OCI-LY7 (cell line): ENCODE results near the gene CTNNAL1. TPM values are rescaled to one million over a fixed set of nuclear protein-coding genes. Genes with fewer than 3 reads are reported as not detected.
A peak's percentile ranks its signal among the peaks of the same experiment; 100 is the strongest.

Experiments
- BruUV-seq: library from RNA; stranded (reverse); fragments of 400-500 nt; replicated peaks from 2 replicates; lab custom pipeline; 2021; lab: Mats Ljungman, UMichigan
- CTCF ChIA-PET: fragments of 300-600 bp; sonication (Branson Sonifier 250); formaldehyde crosslinking; loops from one replicate; lab custom pipeline; 2022; ENCODE audit warnings: antibody characterized with exemption; ENCODE audit not compliant: unreplicated experiment; lab: Charles Lee
- POLR2A ChIA-PET: fragments of 300-600 bp; sonication (Branson Sonifier 250); formaldehyde crosslinking; loops from one replicate; lab custom pipeline; 2022; ENCODE audit warnings: antibody characterized with exemption; lab: Charles Lee
- DNase-seq: peaks from one replicate; pipeline ENCODE4 v3.0.0-alpha.2; 2015; ENCODE audit warnings: low spot score
- H2AFZ ChIP-seq: fragments of 200-600 bp; sonication (generic), shearing (Covaris generic); 2 replicates; pipeline ENCODE4 v1.6.1; 2014; ENCODE audit warnings: mild to moderate bottlenecking, antibody characterized with exemption, low read length, moderate library complexity
- H3K27ac ChIP-seq: fragments of 200-600 bp; sonication (generic); 2 replicates; pipeline ENCODE4 v1.5.1; 2014; ENCODE audit warnings: mixed run types, low read depth, mild to moderate bottlenecking, moderate library complexity, low read length, inconsistent platforms; ENCODE audit not compliant: poor library complexity, severe bottlenecking
- H3K36me3 ChIP-seq: fragments of 200-600 bp; sonication (generic); 2 replicates; pipeline ENCODE4 v1.6.1; 2014; ENCODE audit warnings: mild to moderate bottlenecking, antibody characterized with exemption, low read length, moderate library complexity, mixed read lengths; ENCODE audit not compliant: insufficient read depth
- H3K4me1 ChIP-seq: fragments of 200-600 bp; sonication (generic); 2 replicates; pipeline ENCODE4 v1.5.1; 2014; ENCODE audit warnings: mild to moderate bottlenecking, low read length; ENCODE audit not compliant: insufficient read depth, poor library complexity, severe bottlenecking
- H3K4me2 ChIP-seq: fragments of 200-600 bp; sonication (generic); 2 replicates; pipeline ENCODE4 v1.6.1; 2014; ENCODE audit warnings: mild to moderate bottlenecking, low read length
- H3K4me3 ChIP-seq: fragments of 200-600 bp; sonication (generic); 2 replicates; pipeline ENCODE4 v1.5.1; 2014; ENCODE audit warnings: mild to moderate bottlenecking, low read depth, low read length; ENCODE audit not compliant: poor library complexity, severe bottlenecking
- H3K79me2 ChIP-seq: fragments of 200-600 bp; sonication (generic); 2 replicates; pipeline ENCODE4 v1.6.1; 2016; ENCODE audit warnings: low read depth, mild to moderate bottlenecking, low read length, moderate library complexity, mixed read lengths; ENCODE audit not compliant: insufficient read depth
- H3K9me2 ChIP-seq: fragments of 200-600 bp; sonication (generic); 2 replicates; pipeline ENCODE4 v1.6.1; 2016; ENCODE audit warnings: mild to moderate bottlenecking, low read length, mixed read lengths; ENCODE audit not compliant: insufficient read depth
- H3K9me3 ChIP-seq: fragments of 200-600 bp; sonication (generic); 2 replicates; pipeline ENCODE4 v1.6.1; 2014; ENCODE audit warnings: mild to moderate bottlenecking, mixed run types, low read length, mixed read lengths
- H4K20me1 ChIP-seq: fragments of 200-600 bp; sonication (generic); 2 replicates; pipeline ENCODE4 v1.6.1; 2014; ENCODE audit warnings: mild to moderate bottlenecking, antibody characterized with exemption, low read length, moderate library complexity, mixed read lengths; ENCODE audit not compliant: insufficient read depth
- EZH2phosphoT487 ChIP-seq: fragments of 200-600 bp; sonication (generic); IDR thresholded peaks from 2 replicates; pipeline ENCODE4 v1.6.1; 2018; ENCODE audit warnings: low read depth, borderline replicate concordance, mild to moderate bottlenecking, mixed run types, antibody characterized with exemption, low read length, moderate library complexity, mixed read lengths
- intact Hi-C: fragments of 100-400 bp; cut with micrococcal nuclease; formaldehyde crosslinking; loops from one replicate; pipeline ENCODE4 v1.10.0; 2022; ENCODE audit not compliant: unreplicated experiment
- total RNA-seq, 2 experiments: library from RNA; depleted of rRNA in 1 of 2; stranded (reverse); fragments of >200 nt in 1 of 2; shearing (Covaris generic) in 1 of 2; gene quantifications; 2 replicates each; pipeline ENCODE4 v1.2.3, GENCODE V29; 2014 to 2022
- TF ChIP-seq, protein P1 (sequence below): fragments of 200-600 bp; sonication (generic); conservative IDR thresholded peaks from 2 replicates; pipeline ENCODE4 v1.5.1; 2014; ENCODE audit warnings: mild to moderate bottlenecking, antibody characterized with exemption, low read length, moderate library complexity, mixed read lengths

CTNNAL1 gene
- total RNA-seq, 2 experiments from 2014 or later, result 32.0 to 35.3 TPM

- H3K4me2 ChIP-seq, result peak within 1 kb of the TSS; percentile 96
- BruUV-seq, result no TSS peak
- DNase-seq, result peak; percentile 95
- H2AFZ ChIP-seq, result peak within 1 kb of the TSS; percentile 98
- H3K4me3 ChIP-seq, result peak within 1 kb of the TSS; percentile 98
- H3K36me3 ChIP-seq, result peaks cover 26% of the 10 kb centered on the region
- TF ChIP-seq, protein P1, sequence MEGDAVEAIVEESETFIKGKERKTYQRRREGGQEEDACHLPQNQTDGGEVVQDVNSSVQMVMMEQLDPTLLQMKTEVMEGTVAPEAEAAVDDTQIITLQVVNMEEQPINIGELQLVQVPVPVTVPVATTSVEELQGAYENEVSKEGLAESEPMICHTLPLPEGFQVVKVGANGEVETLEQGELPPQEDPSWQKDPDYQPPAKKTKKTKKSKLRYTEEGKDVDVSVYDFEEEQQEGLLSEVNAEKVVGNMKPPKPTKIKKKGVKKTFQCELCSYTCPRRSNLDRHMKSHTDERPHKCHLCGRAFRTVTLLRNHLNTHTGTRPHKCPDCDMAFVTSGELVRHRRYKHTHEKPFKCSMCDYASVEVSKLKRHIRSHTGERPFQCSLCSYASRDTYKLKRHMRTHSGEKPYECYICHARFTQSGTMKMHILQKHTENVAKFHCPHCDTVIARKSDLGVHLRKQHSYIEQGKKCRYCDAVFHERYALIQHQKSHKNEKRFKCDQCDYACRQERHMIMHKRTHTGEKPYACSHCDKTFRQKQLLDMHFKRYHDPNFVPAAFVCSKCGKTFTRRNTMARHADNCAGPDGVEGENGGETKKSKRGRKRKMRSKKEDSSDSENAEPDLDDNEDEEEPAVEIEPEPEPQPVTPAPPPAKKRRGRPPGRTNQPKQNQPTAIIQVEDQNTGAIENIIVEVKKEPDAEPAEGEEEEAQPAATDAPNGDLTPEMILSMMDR, result peak; percentile 62; the same call in 1 of the 2 replicates
- TF ChIP-seq EZH2phosphoT487, result no peak
- ChIA-PET POLR2A (no interaction called here), CTCF (no interaction called here)
- peak within 1 kb of the TSS; percentile 70 for H3K27ac ChIP-seq
- intact Hi-C loops, result loop anchor here (5.0 kb wide), 1 partner anchor 183 kb away; the partner anchor contains the start of gene TMEM245
- H4K20me1 ChIP-seq, result peaks cover 8% of the 10 kb centered on the region; the same call in 1 of the 2 replicates
- peaks cover 22% of the 10 kb centered on the region for H3K4me1 ChIP-seq
- H3K9me3 ChIP-seq, result no peaks in the 10 kb centered on the region
- H3K9me2 ChIP-seq, result no peaks in the 10 kb centered on the region
- peaks cover 32% of the 10 kb centered on the region for H3K79me2 ChIP-seq
Observed at GRCh38 chr9:108933718-108934322, 79.5 kb downstream of the CTNNAL1 start, which contains the start of gene ELP1. Gene ELP1 (minus strand): TSS chr9:108934124. CDS start chr9:108931146, 2,978 bp downstream.

DNA sequence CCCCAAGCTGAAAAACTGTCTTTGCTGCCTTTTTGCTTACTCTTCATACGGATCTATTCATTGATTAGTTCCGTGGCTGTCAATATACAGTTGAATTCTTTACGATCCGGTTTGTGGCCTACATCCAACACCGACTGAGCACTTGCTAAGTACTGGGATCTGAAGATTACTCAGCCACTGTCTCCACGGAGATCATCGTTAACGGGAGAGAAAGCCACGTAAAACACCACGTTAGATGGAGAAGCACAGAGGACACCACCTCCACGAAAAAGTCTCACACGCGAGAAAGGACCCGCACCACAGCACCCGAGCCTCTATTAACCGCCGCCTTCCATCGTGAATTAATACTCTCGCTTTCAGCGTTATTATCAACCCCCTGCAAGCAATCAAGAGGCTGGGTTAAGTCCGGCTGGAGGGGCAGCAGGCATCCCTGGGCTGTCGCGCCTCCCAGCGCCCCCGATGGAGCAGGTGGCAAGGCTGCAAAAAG, 80.0 kb downstream of the CTNNAL1 start:
- Histone ChIP-seq H3K27ac (peak overlapping the region; percentile 70), H2AFZ (peak overlapping the region; percentile 98), H3K4me2 (peak overlapping the region; percentile 94), H3K79me2 (peaks cover 32% of the 10 kb centered on the region), H4K20me1 (peaks cover 8% of the 10 kb centered on the region; the same call in 1 of the 2 replicates), H3K9me2 (no peaks in the 10 kb centered on the region), H3K4me1 (peaks cover 22% of the 10 kb centered on the region), H3K36me3 (peaks cover 31% of the 10 kb centered on the region), H3K9me3 (no peaks in the 10 kb centered on the region), H3K4me3 (peak overlapping the region; percentile 98)
- peak; percentile 11 for DNase-seq
- intact Hi-C loops, result loop anchor here (5.0 kb wide), 1 partner anchor 184 kb away; the partner anchor contains the start of gene TMEM245
- CTCF ChIA-PET, result no interaction called here
- POLR2A ChIA-PET, result no interaction called here
- TF ChIP-seq, protein P1, result no peak
- no peak for TF ChIP-seq EZH2phosphoT487
- no TSS peak for BruUV-seq

DNA sequence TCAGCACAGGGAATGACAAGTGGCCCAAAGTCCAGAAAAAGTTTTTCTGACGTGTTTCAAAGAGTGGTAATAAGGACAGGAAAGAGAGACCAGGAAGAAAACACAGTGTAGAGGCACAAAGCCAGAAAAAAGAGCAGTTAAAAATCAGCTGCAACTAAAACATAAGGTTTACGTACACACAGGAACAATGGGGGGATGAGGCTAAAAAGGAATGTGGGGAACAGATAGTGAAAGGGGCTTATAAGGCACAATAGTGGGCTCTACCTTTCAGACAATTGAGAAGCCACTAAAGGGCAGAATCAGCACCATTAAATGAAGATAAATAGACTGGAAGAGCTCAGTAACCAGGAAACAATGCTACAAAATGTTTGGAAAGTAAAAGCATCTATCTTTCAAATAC, 84.9 kb downstream of the CTNNAL1 start:
- Histone ChIP-seq H2AFZ (no peak overlapping the region), H3K4me2 (no peak overlapping the region), H4K20me1 (peaks cover 8% of the 10 kb centered on the region), H3K9me2 (no peaks in the 10 kb centered on the region), H3K36me3 (peaks cover 75% of the 10 kb centered on the region), H3K9me3 (no peaks in the 10 kb centered on the region), H3K4me3 (no peak overlapping the region), H3K27ac (no peak overlapping the region), H3K4me1 (peaks cover 16% of the 10 kb centered on the region), H3K79me2 (peaks cover 24% of the 10 kb centered on the region)
- DNase-seq, result no peak
- POLR2A ChIA-PET, result no interaction called here
- intact Hi-C loops, result no loop called here
- CTCF ChIA-PET, result no interaction called here
- TF ChIP-seq, protein P1, result no peak
- TF ChIP-seq EZH2phosphoT487, result no peak
- BruUV-seq, result no TSS peak
